Activated T-helper 1 cell treated with anti-CD3 and anti-CD28 coated beads, Interleukin-12 subunit alpha, Interleukin-12 subunit beta, Interleukin-2, Interleukin-4 antibody, amounts not matched to agents 30 ng/mL and 10 ng/mL and 1 ng/mL, durations not matched to agents 14 hours and 24 hours and 36 hours (primary cell): Measurements from ENCODE around the gene FSIP1. TPM values are rescaled to one million over a fixed set of nuclear protein-coding genes. Genes with fewer than 3 reads are reported as not detected.

ENCODE experiments used
- DNase-seq: peaks from one replicate; pipeline ENCODE4 v3.0.0; 2021; ENCODE audit warnings: low spot score
- H3K27ac Mint-ChIP-seq: one replicate; pipeline ENCODE4 v1.8.0; 2021; ENCODE audit warnings: mild to moderate bottlenecking, mixed read lengths
- H3K27me3 Mint-ChIP-seq: one replicate; pipeline ENCODE4 v1.8.0; 2022; ENCODE audit warnings: mild to moderate bottlenecking, moderate library complexity, mixed read lengths; ENCODE audit not compliant: insufficient read depth
- H3K36me3 Mint-ChIP-seq: one replicate; pipeline ENCODE4 v1.8.0; 2021; ENCODE audit warnings: low read depth, mixed read lengths
- H3K4me1 Mint-ChIP-seq: one replicate; pipeline ENCODE4 v1.8.0; 2021; ENCODE audit warnings: low read depth, mixed read lengths
- H3K4me3 Mint-ChIP-seq: one replicate; pipeline ENCODE4 v1.8.0; 2021; ENCODE audit warnings: mild to moderate bottlenecking, moderate library complexity, mixed read lengths
- H3K9me3 Mint-ChIP-seq: one replicate; pipeline ENCODE4 v1.8.0; 2021; ENCODE audit warnings: mixed read lengths
- intact Hi-C: fragments of 100-400 bp; cut with micrococcal nuclease; formaldehyde crosslinking; loops from one replicate; pipeline ENCODE4 v1.15.1; 2024
- total RNA-seq: library from RNA; stranded (reverse); gene quantifications from 2 replicates; pipeline ENCODE4 v1.2.3, GENCODE V29; 2022

The FSIP1 gene
- total RNA-seq, 1 donor from 2014 or later, result 0.26 TPM

DNA sequence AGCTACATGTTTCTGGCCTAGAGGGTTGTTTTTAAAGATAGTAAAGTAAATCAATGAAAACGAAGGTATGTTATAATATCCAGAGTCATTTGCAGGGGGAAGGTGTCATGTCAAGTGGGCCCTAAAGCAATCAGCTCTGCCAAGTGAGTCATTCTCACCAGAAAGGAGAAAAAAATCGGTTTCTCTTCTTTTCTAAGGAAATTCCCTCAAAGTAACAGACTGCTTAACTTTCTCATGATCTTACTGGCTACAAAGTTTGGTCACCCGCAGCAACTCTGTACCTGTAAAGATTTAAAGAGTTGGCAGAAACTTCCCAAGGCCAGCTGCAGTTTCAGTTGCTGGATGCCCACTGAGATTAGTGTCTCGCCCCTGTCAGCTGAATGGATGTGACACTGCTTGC, 5.5 kb upstream of the FSIP1 start:
- Mint-ChIP-seq H3K27ac (no peak overlapping the region), H3K27me3 (peaks cover 12% of the 10 kb centered on the region), H3K4me1 (peaks cover 44% of the 10 kb centered on the region), H3K9me3 (no peaks in the 10 kb centered on the region), H3K4me3 (no peak overlapping the region), H3K36me3 (peaks cover 3% of the 10 kb centered on the region)
- intact Hi-C loops, result loop anchor here (1.0 to 10.0 kb wide), 4 partner anchors 251 to 1233 kb away; partner anchors contain the start of genes CCDC32, IVD, RPUSD2 and SRP14
- DNase-seq, result no peak

- no peak for DNase-seq
- Mint-ChIP-seq H3K36me3 (peaks cover 3% of the 10 kb centered on the region), H3K27ac (no peak overlapping the region), H3K9me3 (no peaks in the 10 kb centered on the region), H3K4me3 (no peak overlapping the region), H3K27me3 (peaks cover 6% of the 10 kb centered on the region), H3K4me1 (peaks cover 44% of the 10 kb centered on the region)
- intact Hi-C loops, result loop anchor here (2.0 to 10.0 kb wide), 4 partner anchors 429 to 1233 kb away; partner anchors contain the start of genes CCDC32, IVD and RPUSD2
Measured at GRCh38 chr15:39787479-39787878, 4.8 kb upstream of the FSIP1 start.

DNA sequence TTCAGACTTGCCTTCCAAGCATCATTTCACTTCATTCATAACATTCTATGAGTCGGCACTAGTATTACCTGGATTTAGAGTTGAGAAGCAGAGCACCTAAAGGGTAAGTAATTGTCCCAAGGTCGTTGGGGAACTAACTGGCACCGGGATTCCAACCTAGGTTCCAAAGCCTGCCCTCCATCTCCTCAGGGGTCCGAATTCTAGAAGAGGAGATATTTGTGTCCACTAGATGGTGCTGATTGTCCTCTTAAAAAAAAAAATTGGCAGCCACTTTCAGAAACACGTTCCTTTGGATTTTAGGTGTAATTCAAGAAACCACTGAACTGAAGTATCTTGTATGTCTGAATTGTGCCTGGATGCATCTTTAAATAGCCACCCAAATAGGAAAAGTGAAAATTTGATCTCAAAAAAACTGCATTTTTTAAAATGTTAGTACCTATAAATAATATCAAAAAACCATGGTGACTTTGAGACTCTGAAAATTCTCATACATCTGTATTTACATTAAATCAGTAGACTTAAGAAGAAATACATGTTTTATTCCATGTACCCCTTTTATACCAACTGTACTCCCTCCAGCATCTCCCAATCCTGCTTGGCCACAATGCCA, 3.9 kb upstream of the FSIP1 start:
- H3K27ac Mint-ChIP-seq, result no peak overlapping the region
- H3K36me3 Mint-ChIP-seq, result peaks cover 3% of the 10 kb centered on the region
- H3K9me3 Mint-ChIP-seq, result no peaks in the 10 kb centered on the region
- intact Hi-C loops, result loop anchor here (1.0 to 10.0 kb wide), 6 partner anchors 89 to 1232 kb away; partner anchors contain the start of genes CCDC32, IVD and RPUSD2
- peaks cover 52% of the 10 kb centered on the region for H3K4me1 Mint-ChIP-seq
- H3K4me3 Mint-ChIP-seq, result no peak overlapping the region
- H3K27me3 Mint-ChIP-seq, result no peaks in the 10 kb centered on the region
- no peak for DNase-seq

DNA sequence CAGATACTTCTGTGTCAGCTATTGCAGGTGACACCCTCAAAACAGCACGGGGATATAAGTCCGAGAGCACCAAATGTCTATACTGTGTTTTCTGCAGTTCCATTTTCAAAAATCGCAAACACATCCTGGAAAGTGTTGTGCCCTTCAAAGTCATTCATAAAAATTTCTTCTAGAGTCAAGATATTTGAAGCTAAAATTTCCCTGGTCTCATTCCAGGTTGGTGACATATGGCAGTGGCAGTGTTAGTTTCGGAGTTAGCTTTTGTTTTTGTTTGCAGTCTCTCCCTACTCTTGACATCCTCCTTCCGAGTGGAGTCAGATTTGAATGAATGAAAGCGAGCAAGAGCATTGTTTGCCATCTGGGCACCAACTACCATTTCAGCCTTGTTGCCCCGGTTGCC, 3.2 kb upstream of the FSIP1 start:
- peaks cover 55% of the 10 kb centered on the region for H3K4me1 Mint-ChIP-seq

DNA sequence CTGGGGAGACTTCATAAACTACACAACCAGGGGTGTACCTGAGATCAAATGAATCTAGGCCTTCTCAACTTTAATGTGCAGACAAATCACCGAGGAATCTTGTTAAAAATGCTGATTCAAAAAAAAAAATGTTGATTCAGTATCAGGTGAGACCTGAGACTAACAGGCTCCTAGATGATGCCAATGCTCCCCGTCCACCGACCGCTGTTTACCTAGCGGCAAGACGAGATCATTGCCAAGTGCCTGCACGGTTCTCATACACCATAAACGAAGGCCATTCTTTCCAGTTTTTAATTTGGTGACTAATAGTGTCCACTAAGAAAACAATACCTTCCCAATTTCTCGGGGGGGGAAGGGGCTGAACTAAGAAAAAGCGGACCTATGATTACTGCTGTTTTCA, 2.5 kb upstream of the FSIP1 start:
- Mint-ChIP-seq H3K9me3 (no peaks in the 10 kb centered on the region), H3K27ac (no peak overlapping the region), H3K27me3 (no peaks in the 10 kb centered on the region), H3K4me3 (peak overlapping the region; percentile 57), H3K4me1 (peaks cover 55% of the 10 kb centered on the region), H3K36me3 (peaks cover 3% of the 10 kb centered on the region)
- intact Hi-C loops, result loop anchor here (10.0 kb wide), 3 partner anchors 620 to 1230 kb away; partner anchors contain the start of genes CCDC32, IVD and RPUSD2
- DNase-seq, result no peak

More for the DNA sequence above, 3.2 kb upstream of the FSIP1 start:
- peaks cover 3% of the 10 kb centered on the region for H3K36me3 Mint-ChIP-seq
- DNase-seq, result no peak
- no peaks in the 10 kb centered on the region for H3K9me3 Mint-ChIP-seq
- no peak overlapping the region for H3K4me3 Mint-ChIP-seq
- H3K27ac Mint-ChIP-seq, result no peak overlapping the region
- no peaks in the 10 kb centered on the region for H3K27me3 Mint-ChIP-seq
- intact Hi-C loops, result loop anchor here (1.0 to 10.0 kb wide), 6 partner anchors 89 to 1231 kb away; partner anchors contain the start of genes CCDC32, IVD and RPUSD2

- intact Hi-C loops, result loop anchor here (5.0 to 10.0 kb wide), 4 partner anchors 157 to 1230 kb away; partner anchors contain the start of genes CCDC32, IVD and RPUSD2
- no peaks in the 10 kb centered on the region for H3K9me3 Mint-ChIP-seq
- no peak overlapping the region for H3K27ac Mint-ChIP-seq
- H3K27me3 Mint-ChIP-seq, result no peaks in the 10 kb centered on the region
- H3K4me3 Mint-ChIP-seq, result peak overlapping the region; percentile 57
- H3K4me1 Mint-ChIP-seq, result peaks cover 55% of the 10 kb centered on the region
- peaks cover 3% of the 10 kb centered on the region for H3K36me3 Mint-ChIP-seq
- no peak for DNase-seq
Measured at GRCh38 chr15:39784638-39785037, 2.0 kb upstream of the FSIP1 start.

- H3K9me3 Mint-ChIP-seq, result no peaks in the 10 kb centered on the region
- no peak for DNase-seq
- peaks cover 3% of the 10 kb centered on the region for H3K36me3 Mint-ChIP-seq
- peak overlapping the region; percentile 86 for H3K4me3 Mint-ChIP-seq
- peaks cover 55% of the 10 kb centered on the region for H3K4me1 Mint-ChIP-seq
- H3K27ac Mint-ChIP-seq, result peak overlapping the region; percentile 75
- intact Hi-C loops, result loop anchor here (5.0 to 10.0 kb wide), 4 partner anchors 157 to 1229 kb away; partner anchors contain the start of genes CCDC32, IVD and RPUSD2
- H3K27me3 Mint-ChIP-seq, result no peaks in the 10 kb centered on the region
Measured at GRCh38 chr15:39784125-39784524, 1.5 kb upstream of the FSIP1 start.

GRCh38 chr15:39783244-39783820, 691 bp upstream of the FSIP1 start:
- Mint-ChIP-seq H3K4me3 (peak overlapping the region; percentile 86), H3K36me3 (peaks cover 3% of the 10 kb centered on the region), H3K4me1 (peaks cover 50% of the 10 kb centered on the region), H3K27ac (peak overlapping the region; percentile 75), H3K27me3 (peaks cover 2% of the 10 kb centered on the region), H3K9me3 (no peaks in the 10 kb centered on the region)
- no peak for DNase-seq
- intact Hi-C loops, result loop anchor here (2.0 to 10.0 kb wide), 6 partner anchors 156 to 1229 kb away; partner anchors contain the start of genes BMF, CCDC32, IVD and RPUSD2

- intact Hi-C loops, result loop anchor here (1.0 to 10.0 kb wide), 8 partner anchors 152 to 1227 kb away; partner anchors contain the start of genes BMF, CCDC32, EIF2AK4 and IVD
- Mint-ChIP-seq H3K27me3 (peaks cover 7% of the 10 kb centered on the region), H3K27ac (peak overlapping the region; percentile 75), H3K4me1 (peaks cover 40% of the 10 kb centered on the region), H3K4me3 (peak overlapping the region; percentile 86), H3K36me3 (peaks cover 3% of the 10 kb centered on the region), H3K9me3 (no peaks in the 10 kb centered on the region)
- no peak for DNase-seq
Measured at GRCh38 chr15:39781967-39782302, 706 bp downstream of the FSIP1 start.

GRCh38 chr15:39781147-39781966, 1.3 kb downstream of the FSIP1 start:
- Mint-ChIP-seq H3K27ac (no peak overlapping the region), H3K27me3 (peaks cover 7% of the 10 kb centered on the region), H3K36me3 (peaks cover 3% of the 10 kb centered on the region), H3K9me3 (no peaks in the 10 kb centered on the region), H3K4me3 (peak overlapping the region; percentile 56), H3K4me1 (peaks cover 37% of the 10 kb centered on the region)
- intact Hi-C loops, result loop anchor here (5.0 to 10.0 kb wide), 4 partner anchors 154 to 1227 kb away; partner anchors contain the start of genes CCDC32, IVD and RPUSD2
- DNase-seq, result no peak

- H3K4me3 Mint-ChIP-seq, result no peak overlapping the region
- peaks cover 7% of the 10 kb centered on the region for H3K27me3 Mint-ChIP-seq
- intact Hi-C loops, result no loop called here
- H3K27ac Mint-ChIP-seq, result no peak overlapping the region
- peaks cover 31% of the 10 kb centered on the region for H3K4me1 Mint-ChIP-seq
- no peaks in the 10 kb centered on the region for H3K9me3 Mint-ChIP-seq
- no peaks in the 10 kb centered on the region for H3K36me3 Mint-ChIP-seq
- DNase-seq, result no peak
Measured at GRCh38 chr15:39778021-39778420, 4.6 kb downstream of the FSIP1 start.

DNA sequence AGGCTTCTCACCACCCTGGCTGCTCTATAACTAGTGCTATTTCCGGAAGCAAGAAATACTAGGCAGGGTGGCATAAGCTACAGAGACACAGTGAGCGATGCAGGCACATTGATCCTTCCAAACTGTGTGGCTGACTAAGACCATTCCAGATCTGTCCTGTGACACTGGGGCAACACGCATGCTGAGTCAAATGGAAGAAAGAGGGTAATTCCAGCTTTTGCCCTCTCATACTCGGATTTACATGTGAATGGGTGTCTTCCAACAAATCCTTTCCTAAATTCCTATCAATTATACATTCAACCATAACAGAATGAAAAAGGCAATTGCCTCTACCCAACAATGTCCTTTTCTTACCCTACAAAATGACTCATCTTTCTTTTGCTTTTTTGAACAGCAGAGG, 5.1 kb downstream of the FSIP1 start:
- Mint-ChIP-seq H3K9me3 (no peaks in the 10 kb centered on the region), H3K27ac (no peak overlapping the region), H3K36me3 (no peaks in the 10 kb centered on the region), H3K27me3 (peaks cover 7% of the 10 kb centered on the region), H3K4me1 (peaks cover 31% of the 10 kb centered on the region), H3K4me3 (no peak overlapping the region)
- no peak for DNase-seq
- intact Hi-C loops, result no loop called here
